ENCODE data around the gene GPR39. TPM values are rescaled to one million over a fixed set of nuclear protein-coding genes. Genes with fewer than 3 reads are reported as not detected.

GPR39 gene
- polyA plus RNA-seq, 1 donor from 2014 or later = 1.1 TPM

GRCh38 chr2:132654335-132654734 is 237.7 kb downstream of the GPR39 start:
- Histone ChIP-seq H3K4me2 (ENCODE audit: low read length) (no peak overlapping the region), H3K79me2 (replicated peaks; ENCODE audit: insufficient read depth, low read length) (no peaks in the 10 kb centered on the region), H3F3A (ENCODE audit: insufficient read depth, low read length, poor library complexity, severe bottlenecking) (peaks cover 3% of the 10 kb centered on the region), H3K27ac (ENCODE audit: low read length) (no peak overlapping the region), H2AFZ (ENCODE audit: low read depth, low read length) (no peak overlapping the region), H3K27me3 (ENCODE audit: insufficient read depth, low read depth, low read length) (no peaks in the 10 kb centered on the region), H3K36me3 (ENCODE audit: insufficient read depth, low read length) (peaks cover 10% of the 10 kb centered on the region), H4K20me1 (ENCODE audit: insufficient read depth) (no peaks in the 10 kb centered on the region), H3K9ac (ENCODE audit: low read length) (no peak overlapping the region), H3K9me2 (ENCODE audit: insufficient read depth, low read length) (no peaks in the 10 kb centered on the region), H3K4me3 (ENCODE audit: low read length) (no peak overlapping the region), H3K9me3 (ENCODE audit: low read length) (no peaks in the 10 kb centered on the region)
- TF ChIP-seq EZH2 (IDR thresholded peaks at IDR 0.05; ENCODE audit: borderline replicate concordance, insufficient read depth, low read length, poor library complexity, severe bottlenecking) = no peak
- no peak for TF ChIP-seq RAD21 (conservative IDR thresholded peaks at IDR 0.05)
- no peak for TF ChIP-seq POLR2AphosphoS5 (IDR thresholded peaks at IDR 0.05)
- no peak for TF ChIP-seq CTCF (IDR thresholded peaks at IDR 0.05; ENCODE audit: poor library complexity, severe bottlenecking)
- TF ChIP-seq, protein P1, sequence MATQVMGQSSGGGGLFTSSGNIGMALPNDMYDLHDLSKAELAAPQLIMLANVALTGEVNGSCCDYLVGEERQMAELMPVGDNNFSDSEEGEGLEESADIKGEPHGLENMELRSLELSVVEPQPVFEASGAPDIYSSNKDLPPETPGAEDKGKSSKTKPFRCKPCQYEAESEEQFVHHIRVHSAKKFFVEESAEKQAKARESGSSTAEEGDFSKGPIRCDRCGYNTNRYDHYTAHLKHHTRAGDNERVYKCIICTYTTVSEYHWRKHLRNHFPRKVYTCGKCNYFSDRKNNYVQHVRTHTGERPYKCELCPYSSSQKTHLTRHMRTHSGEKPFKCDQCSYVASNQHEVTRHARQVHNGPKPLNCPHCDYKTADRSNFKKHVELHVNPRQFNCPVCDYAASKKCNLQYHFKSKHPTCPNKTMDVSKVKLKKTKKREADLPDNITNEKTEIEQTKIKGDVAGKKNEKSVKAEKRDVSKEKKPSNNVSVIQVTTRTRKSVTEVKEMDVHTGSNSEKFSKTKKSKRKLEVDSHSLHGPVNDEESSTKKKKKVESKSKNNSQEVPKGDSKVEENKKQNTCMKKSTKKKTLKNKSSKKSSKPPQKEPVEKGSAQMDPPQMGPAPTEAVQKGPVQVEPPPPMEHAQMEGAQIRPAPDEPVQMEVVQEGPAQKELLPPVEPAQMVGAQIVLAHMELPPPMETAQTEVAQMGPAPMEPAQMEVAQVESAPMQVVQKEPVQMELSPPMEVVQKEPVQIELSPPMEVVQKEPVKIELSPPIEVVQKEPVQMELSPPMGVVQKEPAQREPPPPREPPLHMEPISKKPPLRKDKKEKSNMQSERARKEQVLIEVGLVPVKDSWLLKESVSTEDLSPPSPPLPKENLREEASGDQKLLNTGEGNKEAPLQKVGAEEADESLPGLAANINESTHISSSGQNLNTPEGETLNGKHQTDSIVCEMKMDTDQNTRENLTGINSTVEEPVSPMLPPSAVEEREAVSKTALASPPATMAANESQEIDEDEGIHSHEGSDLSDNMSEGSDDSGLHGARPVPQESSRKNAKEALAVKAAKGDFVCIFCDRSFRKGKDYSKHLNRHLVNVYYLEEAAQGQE (IDR thresholded peaks at IDR 0.05; ENCODE audit: borderline replicate concordance) = no peak
- no peak for TF ChIP-seq TAF1 (IDR thresholded peaks at IDR 0.05; ENCODE audit: low read depth)
- no peak for TF ChIP-seq MXI1 (conservative IDR thresholded peaks at IDR 0.05; ENCODE audit: poor library complexity, severe bottlenecking)
- TF ChIP-seq EP300 (conservative IDR thresholded peaks at IDR 0.05; ENCODE audit: poor library complexity, severe bottlenecking) = no peak
- no peak for TF ChIP-seq SMC3 (conservative IDR thresholded peaks at IDR 0.05; ENCODE audit: poor library complexity)

- H4K20me1 ChIP-seq (ENCODE audit: insufficient read depth) = no peaks in the 10 kb centered on the region
- no peaks in the 10 kb centered on the region for H3K9me3 ChIP-seq (ENCODE audit: low read length)
- H3K36me3 ChIP-seq (ENCODE audit: insufficient read depth, low read length) = peaks cover 10% of the 10 kb centered on the region
- H3K27ac ChIP-seq (ENCODE audit: low read length) = no peak overlapping the region
- TF ChIP-seq CTCF (IDR thresholded peaks at IDR 0.05; ENCODE audit: poor library complexity, severe bottlenecking) (no peak), MXI1 (conservative IDR thresholded peaks at IDR 0.05; ENCODE audit: poor library complexity, severe bottlenecking) (no peak), EZH2 (IDR thresholded peaks at IDR 0.05; ENCODE audit: borderline replicate concordance, insufficient read depth, low read length, poor library complexity, severe bottlenecking) (no peak), TAF1 (IDR thresholded peaks at IDR 0.05; ENCODE audit: low read depth) (no peak), SMC3 (conservative IDR thresholded peaks at IDR 0.05; ENCODE audit: poor library complexity) (no peak), RAD21 (conservative IDR thresholded peaks at IDR 0.05) (no peak), POLR2AphosphoS5 (IDR thresholded peaks at IDR 0.05) (no peak), EP300 (conservative IDR thresholded peaks at IDR 0.05; ENCODE audit: poor library complexity, severe bottlenecking) (no peak)
- TF ChIP-seq, protein P1 (IDR thresholded peaks at IDR 0.05; ENCODE audit: borderline replicate concordance) = no peak
- H3F3A ChIP-seq (ENCODE audit: insufficient read depth, low read length, poor library complexity, severe bottlenecking) = peaks cover 3% of the 10 kb centered on the region
- no peak overlapping the region for H3K4me3 ChIP-seq (ENCODE audit: low read length)
- no peak overlapping the region for H3K9ac ChIP-seq (ENCODE audit: low read length)
- H2AFZ ChIP-seq (ENCODE audit: low read depth, low read length) = no peak overlapping the region
- H3K9me2 ChIP-seq (ENCODE audit: insufficient read depth, low read length) = no peaks in the 10 kb centered on the region
- no peaks in the 10 kb centered on the region for H3K79me2 ChIP-seq (replicated peaks; ENCODE audit: insufficient read depth, low read length)
- no peaks in the 10 kb centered on the region for H3K27me3 ChIP-seq (ENCODE audit: insufficient read depth, low read depth, low read length)
- no peak overlapping the region for H3K4me2 ChIP-seq (ENCODE audit: low read length)
These were observed 238.4 kb downstream of the GPR39 start for GRCh38 chr2:132654968-132655367.
